HG03159 (cell line): ENCODE results near the gene UBE2B.
"Not testable (repeated sequence)": the region's sequence is repeated elsewhere in the genome, so short reads cannot be mapped to it uniquely, and the experiment has no call there.

Source experiments
- ATAC-seq: cut with Tn5 transposase; IDR thresholded peaks from one replicate; pipeline ENCODE4 v1.9.1; 2021; ENCODE audit warnings: mild to moderate bottlenecking, moderate library complexity; ENCODE audit not compliant: unreplicated experiment

UBE2B gene

DNA sequence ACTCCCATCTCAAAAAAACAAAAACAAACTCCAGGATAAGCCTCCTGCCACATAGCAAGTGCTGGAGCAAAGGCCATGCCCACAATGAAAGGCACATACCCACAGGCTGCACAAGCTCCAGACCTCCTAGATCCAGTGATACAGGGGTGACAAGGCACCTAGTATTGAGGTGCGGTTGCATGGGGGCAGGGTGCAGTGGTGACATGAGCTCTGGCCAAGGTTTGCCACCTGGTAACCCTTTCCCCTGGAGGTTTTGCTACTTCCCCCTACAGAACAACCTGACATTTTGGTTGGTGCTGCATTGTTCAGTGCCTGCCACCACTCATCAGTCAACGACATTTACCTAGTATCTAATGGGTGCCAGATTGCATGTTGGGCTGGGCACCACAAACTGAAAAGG is 25.8 kb downstream of the UBE2B start:
- no peak for ATAC-seq

DNA sequence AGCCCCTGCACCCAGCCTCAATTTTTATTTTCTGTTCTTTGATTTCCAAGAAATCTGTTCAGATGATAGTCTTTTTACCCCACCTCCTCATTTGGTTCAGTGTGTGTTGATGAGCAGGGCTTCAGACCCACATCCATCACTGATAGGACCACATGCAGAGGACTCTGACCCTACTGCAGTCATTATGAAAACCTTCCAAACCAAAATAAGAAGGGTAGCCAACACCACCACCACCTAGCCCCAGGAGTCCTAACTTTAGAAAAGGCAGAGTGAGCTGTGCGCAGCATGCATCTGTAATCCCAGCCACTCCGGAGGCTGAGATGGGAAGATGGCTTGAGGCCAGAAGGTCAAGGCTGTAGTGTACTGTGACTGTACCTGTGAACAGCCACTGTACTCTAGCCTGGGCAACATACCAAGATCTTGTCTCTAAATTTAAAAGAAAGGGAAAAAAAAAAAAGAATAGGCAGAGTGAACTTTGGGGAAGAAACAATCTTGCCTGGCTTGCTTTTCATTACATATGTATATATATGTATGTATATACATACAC is 27.3 kb downstream of the UBE2B start:
- ATAC-seq: no peak

DNA sequence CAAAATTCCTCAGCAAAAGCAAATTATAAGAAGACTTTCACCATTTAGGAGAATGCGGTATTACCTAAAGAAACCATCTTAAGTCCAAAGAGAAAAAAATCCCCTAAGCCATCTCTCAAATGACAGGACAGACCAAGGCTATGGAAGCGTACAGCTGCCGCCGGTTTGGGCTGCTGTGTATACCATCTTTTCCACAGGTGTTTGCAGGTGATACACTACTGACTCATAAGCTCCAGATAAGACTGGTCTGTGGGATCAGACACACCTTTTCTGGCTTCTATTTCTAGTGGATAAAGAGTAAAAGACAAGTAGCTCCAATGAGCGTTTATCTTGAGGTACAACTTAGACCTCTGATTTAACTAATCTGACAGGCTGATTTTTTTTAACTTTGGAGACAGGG is 32.6 kb downstream of the UBE2B start:
- ATAC-seq: no peak

DNA sequence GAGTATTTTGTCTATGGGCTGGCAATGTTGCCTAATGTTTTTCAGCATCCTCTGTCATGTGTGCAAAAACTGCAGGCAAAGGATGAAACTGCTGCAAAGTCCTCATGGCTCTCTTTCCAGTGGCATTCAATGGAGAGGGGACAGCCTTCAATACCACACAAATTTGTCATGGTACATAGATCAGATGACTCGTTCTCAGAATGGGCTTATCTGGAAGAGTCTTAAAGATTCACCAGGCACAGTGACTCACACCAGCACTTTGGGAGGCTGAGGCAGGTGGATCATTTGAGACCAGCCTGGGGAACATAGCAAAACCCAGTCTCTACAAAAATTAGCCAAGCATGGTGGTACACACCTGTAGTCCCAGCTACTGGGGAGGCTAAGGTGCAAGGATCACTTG is 35.0 kb downstream of the UBE2B start:
- no peak for ATAC-seq

DNA sequence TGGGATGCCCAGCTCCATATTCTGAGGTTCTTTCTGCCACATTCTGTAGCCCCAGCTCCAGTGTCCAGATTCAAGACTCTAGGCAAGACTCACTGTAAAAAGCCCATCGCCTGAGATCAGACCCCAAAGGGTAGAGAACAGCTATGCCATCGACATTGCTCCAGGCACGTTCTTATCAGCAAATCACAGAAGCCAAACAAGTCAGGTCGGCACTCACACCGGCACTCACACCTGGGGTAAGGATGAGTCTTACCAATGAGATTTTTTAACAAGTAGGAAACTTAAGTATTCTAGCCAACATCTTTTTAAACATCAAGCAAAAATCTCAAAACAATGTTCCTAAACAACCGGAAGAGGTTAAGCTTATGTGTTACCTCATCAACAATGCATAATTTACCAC is 38.0 kb downstream of the UBE2B start:
- ATAC-seq: no peak

DNA sequence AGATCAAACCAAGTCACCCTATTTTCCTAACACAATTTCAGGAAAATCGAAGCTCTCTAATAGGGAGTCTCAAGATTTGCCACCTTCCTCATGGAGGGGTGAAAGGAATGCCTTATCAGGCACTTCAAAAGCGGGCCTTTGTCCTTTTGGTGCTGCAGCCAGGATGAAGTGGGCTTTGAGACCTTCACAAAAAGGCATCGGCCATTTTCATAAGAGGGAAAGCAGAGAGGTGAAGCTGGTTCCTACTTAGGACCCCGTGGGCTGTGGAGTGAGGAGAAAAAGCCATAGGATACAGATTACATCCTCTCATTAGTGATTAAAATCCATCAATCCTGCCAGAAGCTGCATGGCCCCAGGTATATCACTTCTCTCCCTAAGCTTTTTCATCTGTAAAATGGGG is 39.5 kb downstream of the UBE2B start:
- no peak for ATAC-seq

DNA sequence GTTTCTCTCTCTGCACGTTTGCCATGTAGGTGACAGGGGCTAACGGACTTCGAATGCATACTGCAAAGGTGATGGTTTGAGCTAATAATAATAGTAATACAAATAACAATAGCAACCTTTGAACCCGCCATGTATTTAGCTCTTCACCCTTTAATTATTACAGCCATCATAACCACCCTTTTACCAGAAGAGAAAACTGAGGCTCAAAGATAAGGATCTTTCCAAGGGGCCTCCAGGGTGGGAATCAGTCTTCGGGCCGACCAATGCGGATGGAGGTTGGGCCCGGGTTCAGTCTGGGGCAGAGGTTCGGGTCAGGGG is 39.8 kb downstream of the UBE2B start:
- no peak for ATAC-seq

DNA sequence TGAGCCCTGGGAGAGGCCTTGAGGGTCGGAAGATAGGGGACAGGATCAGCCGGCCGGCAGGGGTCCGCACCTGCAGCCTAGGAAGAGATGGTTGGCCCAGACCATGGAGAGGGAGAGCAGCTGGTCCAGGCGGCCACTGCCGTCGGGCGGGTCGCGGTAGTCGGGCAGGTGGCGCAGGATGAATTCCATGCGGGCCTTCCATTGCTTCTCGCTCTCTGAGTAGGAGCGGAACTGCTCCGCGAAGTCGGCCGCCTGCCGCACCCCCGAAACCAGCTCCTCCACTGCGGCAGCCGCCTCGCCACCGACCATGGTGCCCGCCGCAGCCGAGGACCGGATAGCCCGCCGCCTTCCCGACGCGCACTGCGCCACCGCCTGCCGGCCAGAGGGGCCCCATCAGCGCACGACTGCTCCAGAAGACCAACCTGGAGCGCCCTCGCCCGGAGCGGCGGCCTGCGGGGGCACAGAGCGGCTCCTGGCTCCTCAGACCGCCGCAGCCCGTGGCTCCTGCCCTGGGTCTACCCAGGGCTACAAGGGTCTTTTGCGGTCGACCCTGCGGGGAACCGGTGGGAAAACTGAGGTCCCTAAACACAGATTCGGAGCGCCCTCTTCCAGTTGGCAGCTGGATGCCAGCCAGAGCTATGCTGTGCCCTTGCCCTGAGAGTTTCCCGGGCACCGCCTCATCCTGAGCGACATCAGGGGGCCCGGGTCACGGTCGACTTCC is 40.3 kb downstream of the UBE2B start, which contains the start of gene CDKN2AIPNL:
Gene CDKN2AIPNL (minus strand): TSS at position 336 of the 721 bp plus-strand sequence. CDS start 27 bp downstream, at position 309.
- ATAC-seq: peak; percentile 98

DNA sequence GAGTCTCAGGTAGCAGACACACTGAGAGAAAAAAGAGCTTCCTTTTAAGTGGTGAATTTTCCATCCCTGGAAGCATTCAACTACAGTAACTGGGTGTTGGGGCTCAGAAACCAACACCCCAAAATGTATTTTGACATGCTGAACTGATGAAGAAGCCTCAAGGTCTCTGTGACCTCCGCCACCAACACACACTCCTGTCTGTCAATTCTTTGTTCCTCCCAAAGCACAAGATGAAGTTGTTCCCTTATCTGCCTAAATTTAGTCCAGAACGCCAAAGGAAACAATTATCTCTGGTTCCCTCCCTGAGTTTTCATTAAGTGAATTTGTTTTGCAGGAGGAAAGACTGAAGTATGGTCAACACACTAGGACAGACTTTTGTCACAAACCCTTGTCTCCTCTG is 41.7 kb downstream of the UBE2B start:
- no peak for ATAC-seq

DNA sequence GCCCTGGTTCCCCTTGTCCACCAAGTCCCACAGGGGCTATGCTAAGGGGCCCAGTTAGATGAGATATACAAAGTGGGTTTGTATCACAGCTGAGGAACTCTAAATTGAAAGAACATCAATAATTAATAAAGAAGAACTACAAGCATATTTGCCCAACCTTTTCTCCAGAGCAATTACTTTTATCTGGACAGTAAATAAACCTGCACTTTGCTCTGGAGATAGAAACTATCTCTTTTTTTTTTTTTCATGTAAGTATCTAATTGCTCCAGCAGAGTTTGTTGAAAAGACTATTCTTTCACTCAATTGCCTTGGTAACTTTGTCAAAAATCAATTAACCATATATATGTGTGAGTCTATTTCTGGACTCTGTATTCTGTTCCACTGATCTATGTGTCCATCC is 46.3 kb downstream of the UBE2B start:
- no peak for ATAC-seq

DNA sequence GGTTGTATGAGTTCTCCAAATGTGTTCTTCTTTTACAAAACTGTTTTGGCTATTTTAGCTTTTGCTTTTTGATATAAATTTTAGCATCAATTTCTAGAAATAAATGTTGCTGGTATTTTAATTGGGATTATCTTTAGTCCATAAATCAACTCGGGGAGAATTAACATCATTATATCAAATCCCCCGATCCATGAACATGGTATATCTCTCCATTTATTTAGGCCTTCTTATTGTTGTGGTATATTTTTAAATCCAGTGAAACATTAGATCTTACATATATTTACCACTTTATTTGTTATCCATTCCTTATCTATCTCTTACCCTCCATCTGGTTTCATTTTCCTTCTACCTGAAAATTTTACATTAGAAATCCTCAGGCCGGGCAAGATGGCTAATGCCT is 47.6 kb downstream of the UBE2B start:
- ATAC-seq: no peak

DNA sequence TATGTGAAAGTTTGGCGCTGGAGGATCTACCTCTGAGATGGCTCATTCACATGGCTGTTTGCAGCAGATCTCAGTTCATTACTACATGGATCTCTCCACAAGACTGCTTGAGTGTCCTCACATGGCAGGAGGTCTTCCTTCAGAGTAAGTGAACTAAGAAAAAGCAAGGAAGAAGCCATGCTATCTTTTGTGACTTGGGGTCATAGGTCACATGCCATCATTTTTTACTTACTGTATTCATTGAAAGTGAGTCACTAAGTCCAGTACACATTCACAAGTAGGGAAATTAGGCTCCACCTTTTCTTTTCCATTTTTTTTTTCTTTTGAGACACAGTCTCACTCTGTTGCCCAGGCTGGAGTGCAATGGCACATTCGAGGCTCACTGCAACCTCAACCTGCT is 49.0 kb downstream of the UBE2B start:
- ATAC-seq: no peak

DNA sequence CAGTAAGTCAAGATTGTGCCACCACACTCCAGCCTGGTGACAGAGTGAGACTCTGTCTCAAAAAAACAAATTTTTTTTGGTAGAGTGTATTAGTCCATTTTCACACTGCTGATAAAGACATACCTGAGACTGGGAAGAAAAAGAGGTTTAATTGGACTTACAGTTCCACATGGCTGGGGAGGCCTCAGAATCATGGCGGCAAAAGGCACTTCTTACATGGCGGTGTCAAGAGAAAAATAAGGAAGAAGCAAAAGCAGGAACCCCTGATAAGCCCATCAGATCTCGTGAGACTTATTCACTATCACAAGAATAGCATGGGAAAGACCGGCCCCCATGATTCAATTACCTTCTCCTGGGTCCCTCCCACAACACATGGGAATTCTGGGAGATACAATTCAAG is 49.7 kb downstream of the UBE2B start:
- ATAC-seq: not testable (repeated sequence)

DNA sequence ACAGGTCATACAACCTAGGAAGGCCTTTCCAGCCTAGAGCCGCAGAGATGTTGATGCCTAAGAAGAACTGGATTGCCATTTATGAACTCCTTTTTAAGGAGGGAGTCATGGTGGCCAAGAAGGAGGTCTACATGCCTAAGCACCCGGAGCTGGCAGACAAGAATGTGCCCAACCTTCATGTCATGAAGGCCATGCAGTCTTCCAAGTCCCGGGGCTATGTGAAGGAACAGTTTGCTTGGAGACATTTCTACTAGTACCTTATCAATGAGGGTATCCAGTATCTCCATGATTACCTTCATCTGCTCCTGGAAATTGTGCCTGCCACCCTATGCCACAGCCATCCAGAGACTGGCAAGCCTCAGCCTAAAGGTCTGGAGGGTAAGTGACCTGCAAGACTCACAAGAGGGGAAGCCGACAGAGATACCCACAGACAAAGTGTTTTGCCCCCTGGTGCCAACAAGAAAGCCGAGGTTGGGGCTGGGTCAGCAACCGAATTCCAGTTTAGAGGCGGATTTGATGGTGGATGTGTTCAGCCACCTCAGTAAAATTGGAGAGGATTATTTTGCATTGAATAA is 51.5 kb downstream of the UBE2B start:
- ATAC-seq: no peak

DNA sequence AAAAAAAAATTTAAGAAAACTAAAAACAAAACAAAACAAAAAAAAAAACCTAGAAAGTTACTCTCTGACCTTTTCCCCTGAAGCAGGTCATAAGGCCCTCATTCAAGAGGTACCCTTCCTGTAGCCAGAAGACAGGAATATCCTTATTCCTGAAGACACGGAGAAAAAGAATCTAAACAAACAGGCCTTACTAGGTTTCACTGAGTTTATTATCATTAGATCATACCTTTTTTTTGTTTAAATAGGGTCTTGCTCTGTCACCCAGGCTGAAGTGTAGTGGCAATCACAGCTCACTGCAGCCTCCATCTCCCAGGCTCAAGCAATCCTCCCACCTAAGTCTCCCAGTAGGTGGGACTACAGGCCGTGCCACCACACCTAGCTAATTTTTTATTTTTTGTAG is 52.0 kb downstream of the UBE2B start:
- ATAC-seq: no peak

DNA sequence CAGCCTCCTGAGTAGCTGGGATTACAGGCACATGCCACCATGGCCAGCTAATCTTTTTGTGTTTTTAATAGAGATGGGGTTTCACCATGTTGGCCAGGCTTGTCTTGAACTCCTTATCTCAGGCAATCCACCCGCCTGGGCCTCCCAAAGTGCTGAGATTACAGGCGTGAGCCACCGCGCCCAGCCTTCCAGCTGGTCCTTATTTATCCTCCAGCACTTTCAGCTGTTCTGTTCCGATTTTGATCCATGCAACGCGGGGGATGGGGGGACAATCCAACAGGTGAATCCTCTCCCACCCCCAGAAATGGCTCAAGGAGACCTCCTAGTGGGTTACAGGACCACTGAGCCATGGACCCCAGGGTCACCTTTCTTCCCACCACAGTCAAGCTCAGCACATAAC is 55.0 kb downstream of the UBE2B start:
- ATAC-seq: no peak

DNA sequence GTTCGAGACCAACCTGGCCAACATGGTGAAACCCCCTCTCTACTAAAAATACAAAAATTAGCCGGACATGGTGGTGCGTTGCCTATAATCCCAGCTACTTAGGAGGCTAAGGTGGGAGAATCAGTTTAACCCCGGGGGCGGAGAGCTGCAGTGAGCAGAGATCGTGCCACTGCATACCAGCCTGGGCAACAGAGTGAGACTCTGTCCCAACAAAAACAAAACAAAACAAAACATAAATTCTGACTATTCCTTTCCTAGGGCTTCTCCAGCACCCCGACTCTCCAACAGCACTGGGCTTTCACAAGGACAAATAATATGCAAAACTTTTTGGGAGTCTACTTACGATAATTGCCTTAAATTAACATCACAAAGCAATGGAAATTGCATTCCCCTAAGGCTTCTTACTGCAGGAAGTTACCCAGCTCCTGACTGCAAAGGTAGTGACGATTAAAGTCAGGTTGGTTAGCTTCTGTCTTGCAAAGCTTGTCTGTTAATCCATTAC is 56.2 kb downstream of the UBE2B start:
- no peak for ATAC-seq

DNA sequence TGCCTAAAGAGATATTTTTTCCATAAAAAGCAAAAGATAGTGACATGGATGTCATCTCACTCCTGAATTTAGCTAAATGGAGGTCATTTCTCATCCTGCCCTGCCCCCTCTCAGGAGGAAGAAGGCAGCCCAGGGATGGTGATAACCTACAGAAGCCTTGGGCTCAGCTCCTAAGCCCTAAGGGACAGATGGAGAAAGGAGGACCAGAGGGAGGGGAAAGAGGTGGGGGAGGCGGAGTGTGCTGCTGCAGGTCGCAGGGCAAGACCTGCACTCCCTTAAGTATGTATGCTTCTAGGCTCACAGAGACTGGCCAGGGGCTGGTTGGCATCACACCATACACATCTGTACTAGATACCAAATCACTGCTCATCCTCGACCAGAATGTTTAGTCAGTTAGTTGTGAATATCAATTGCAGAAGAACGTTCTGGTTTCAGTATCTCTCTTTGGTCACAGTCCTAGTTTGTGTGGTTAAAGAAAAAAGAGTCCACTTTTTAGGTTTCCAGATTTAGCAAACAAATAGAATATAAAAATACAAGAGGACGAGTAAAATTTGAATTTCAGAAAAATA is 58.7 kb downstream of the UBE2B start:
- no peak for ATAC-seq

DNA sequence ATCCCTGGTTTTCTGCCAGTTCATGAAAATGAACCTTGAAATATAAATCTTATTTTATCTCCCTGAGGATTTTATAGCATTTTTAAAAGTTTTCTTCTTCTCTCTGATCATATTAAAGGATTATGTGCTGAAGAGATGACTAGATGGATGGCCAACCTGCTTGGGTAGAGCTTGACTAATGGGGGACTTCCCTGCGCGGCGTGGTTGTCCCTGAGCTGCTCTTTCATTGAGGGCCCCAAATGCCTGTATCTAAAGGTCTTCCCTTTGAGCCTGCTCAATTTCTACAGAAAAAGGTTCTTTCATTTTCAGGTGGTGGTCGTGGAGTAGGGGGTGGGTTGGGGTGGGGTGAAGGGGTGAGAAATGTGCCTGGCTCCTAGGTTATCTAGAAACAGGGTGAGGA is 60.8 kb downstream of the UBE2B start:
- ATAC-seq: no peak

DNA sequence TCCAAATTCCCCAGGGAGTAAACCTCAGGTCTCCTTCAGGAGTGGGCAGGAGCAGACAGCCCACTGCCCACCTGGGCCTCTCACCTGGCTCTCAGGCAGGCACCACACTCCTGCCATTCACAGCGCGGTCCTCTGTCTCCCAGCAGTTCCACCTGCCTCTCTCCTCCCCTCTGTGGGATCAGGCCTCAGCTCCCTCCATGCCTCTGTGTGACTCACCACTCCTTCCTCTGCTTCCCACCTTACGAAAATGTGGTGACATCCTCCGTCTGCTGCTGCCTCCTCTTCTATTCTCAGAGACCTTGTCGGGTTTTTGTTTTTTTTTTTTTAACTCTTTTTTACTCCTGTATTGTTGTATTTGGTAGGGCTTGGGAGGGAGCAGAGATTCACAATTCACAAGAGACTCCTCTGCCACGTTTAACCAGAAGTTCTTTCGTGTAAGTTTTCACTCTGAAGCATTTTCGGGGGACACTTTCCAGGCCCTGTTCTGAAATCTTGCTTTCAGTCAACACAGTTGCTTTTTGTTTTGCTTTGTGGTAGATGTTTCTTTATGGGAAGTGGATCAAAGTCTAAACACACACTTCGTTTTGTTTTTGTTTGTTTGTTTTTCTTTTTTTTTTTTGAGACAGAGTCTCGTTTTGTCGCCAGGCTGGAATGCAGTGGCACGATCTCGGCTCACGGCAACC is 61.4 kb downstream of the UBE2B start:
- ATAC-seq: no peak

DNA sequence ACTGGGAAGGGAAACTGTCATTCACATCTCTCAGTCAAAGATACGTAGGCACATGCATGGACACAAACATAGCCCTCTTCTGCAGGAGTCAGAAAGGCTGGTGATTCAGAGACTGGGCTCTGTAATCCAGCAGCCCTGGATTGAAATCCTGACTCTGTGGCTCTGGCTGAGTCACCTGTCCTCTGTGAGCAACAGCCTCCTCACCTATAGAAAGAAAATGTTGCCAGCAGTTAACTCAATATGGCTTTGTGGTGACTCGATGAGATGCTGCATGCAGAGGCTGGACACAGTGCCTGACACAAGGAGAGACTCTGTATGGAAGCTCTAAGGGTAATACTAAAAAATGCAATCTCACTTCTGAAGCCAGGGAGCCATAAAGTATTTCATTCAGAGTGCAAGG is 64.2 kb downstream of the UBE2B start:
- no peak for ATAC-seq
